ENCODE results near the gene MTCL3.

Gene MTCL3

DNA sequence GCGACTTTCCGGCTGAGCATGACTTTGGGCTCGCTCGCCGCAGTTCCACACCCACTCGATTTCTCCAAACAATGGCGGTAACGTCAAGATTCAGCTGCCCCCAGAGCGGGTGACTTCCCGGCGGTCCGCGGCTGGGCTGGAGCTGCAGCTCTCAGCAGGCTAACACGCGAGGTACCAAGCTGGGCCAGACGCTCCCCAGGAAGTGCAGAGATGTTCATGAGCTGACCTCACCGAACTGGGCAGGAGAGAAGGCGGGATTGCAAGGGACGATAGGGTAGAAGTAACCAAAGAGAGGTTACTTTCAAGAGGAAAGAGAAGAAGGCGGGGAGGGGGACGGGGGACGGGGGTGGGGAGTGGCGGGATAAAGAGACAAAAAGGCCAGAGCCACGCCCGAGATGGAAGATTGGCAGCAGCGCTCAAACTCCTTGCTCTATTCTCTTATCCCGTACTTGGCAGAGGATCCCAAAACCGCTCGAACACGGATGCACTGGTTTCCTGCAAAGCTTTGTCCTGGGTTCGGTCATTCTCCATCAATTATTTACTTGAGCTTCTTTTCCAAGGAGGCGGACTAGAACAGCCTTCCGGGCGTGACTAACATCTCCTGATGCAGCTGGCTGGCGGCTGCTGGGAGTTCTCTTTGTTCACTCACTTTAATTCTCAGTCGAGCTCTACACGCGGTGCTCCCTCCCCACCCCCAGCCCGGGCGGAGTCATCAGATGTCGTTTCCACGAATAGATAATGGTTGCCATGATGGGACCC, at the start of gene MTCL3:
MTCL3 (minus strand) TSS at position 626 of the 759 bp plus-strand sequence.
- intact Hi-C loops (cut with micrococcal nuclease), result no loop called here
- CTCF ChIA-PET, result interaction anchor here (0.7 to 0.9 kb wide), 2 partner anchors 25 to 291 kb away, joined by 3 read pairs; no protein-coding TSS in a partner anchor
- TF ChIP-seq, protein P1, sequence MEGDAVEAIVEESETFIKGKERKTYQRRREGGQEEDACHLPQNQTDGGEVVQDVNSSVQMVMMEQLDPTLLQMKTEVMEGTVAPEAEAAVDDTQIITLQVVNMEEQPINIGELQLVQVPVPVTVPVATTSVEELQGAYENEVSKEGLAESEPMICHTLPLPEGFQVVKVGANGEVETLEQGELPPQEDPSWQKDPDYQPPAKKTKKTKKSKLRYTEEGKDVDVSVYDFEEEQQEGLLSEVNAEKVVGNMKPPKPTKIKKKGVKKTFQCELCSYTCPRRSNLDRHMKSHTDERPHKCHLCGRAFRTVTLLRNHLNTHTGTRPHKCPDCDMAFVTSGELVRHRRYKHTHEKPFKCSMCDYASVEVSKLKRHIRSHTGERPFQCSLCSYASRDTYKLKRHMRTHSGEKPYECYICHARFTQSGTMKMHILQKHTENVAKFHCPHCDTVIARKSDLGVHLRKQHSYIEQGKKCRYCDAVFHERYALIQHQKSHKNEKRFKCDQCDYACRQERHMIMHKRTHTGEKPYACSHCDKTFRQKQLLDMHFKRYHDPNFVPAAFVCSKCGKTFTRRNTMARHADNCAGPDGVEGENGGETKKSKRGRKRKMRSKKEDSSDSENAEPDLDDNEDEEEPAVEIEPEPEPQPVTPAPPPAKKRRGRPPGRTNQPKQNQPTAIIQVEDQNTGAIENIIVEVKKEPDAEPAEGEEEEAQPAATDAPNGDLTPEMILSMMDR (IDR thresholded peaks at IDR 0.05), result no peak
- Mint-ChIP-seq H3K9me3 (no peaks in the 10 kb centered on the region), H3K36me3 (ENCODE audit: low read depth) (no peaks in the 10 kb centered on the region), H3K4me1 (peaks cover 28% of the 10 kb centered on the region), H3K4me3 (no peak within 1 kb of the TSS), H3K27me3 (peaks cover 59% of the 10 kb centered on the region), H3K27ac (no peak within 1 kb of the TSS)
- no peak for ATAC-seq (ENCODE audit: low read depth)
- POLR2A ChIA-PET, result no interaction called here
- DNase-seq, result no peak

DNA sequence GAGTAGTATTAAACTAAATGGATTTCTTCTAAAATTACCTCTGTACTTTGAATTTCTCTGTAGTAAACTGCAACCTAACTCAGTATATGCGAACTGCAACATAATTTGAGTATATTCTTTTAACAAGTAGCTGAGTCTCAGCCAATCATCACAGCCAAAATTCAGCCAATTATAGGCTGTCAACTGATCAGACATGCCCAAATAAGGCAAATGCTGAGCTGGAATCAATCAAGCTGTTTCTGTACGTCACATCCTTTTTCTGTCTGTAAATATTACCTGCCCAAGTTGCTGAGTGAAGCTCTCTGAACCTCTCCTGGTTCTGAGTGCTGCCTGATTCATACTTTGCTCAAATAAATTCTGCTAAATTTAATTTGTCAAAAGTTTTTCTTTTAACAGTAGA, 48.3 kb upstream of the MTCL3 start:
- ATAC-seq (ENCODE audit: low read depth), result no peak
- H3K36me3 Mint-ChIP-seq (ENCODE audit: low read depth), result no peaks in the 10 kb centered on the region
- H3K4me3 Mint-ChIP-seq, result no peak overlapping the region
- no peaks in the 10 kb centered on the region for H3K27me3 Mint-ChIP-seq
- no peaks in the 10 kb centered on the region for H3K9me3 Mint-ChIP-seq
- intact Hi-C loops (cut with micrococcal nuclease), result no loop called here
- ChIA-PET POLR2A (no interaction called here), CTCF (no interaction called here)
- H3K27ac Mint-ChIP-seq, result no peak overlapping the region
- DNase-seq, result no peak
- TF ChIP-seq, protein P1 (IDR thresholded peaks at IDR 0.05), result no peak
- H3K4me1 Mint-ChIP-seq, result peaks cover 6% of the 10 kb centered on the region

DNA sequence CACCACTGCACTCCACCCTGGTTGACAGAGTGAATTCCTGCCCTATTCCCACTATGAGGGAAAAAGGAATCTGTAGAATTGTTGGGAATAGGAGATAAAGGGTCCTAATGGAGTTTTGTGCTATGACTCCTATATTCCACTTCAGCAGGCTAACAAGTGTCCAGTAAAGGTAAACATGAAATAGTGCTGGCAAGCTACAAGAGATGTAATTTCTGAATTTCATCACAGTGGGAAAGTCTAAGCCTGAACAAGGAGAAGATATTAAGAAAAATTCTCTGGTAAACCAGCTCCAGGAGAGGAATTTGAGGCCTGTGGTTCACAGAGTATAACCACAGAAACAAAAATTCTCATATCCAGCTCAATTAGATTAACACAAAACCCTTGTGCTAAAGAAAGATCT, 47.5 kb upstream of the MTCL3 start:
- Mint-ChIP-seq H3K4me3 (no peak overlapping the region), H3K27me3 (no peaks in the 10 kb centered on the region), H3K27ac (no peak overlapping the region), H3K4me1 (peaks cover 6% of the 10 kb centered on the region), H3K36me3 (ENCODE audit: low read depth) (no peaks in the 10 kb centered on the region), H3K9me3 (no peaks in the 10 kb centered on the region)
- POLR2A ChIA-PET, result no interaction called here
- TF ChIP-seq, protein P1 (IDR thresholded peaks at IDR 0.05), result no peak
- intact Hi-C loops (cut with micrococcal nuclease), result no loop called here
- DNase-seq (no peak), ATAC-seq (ENCODE audit: low read depth) (no peak)
- CTCF ChIA-PET, result no interaction called here

DNA sequence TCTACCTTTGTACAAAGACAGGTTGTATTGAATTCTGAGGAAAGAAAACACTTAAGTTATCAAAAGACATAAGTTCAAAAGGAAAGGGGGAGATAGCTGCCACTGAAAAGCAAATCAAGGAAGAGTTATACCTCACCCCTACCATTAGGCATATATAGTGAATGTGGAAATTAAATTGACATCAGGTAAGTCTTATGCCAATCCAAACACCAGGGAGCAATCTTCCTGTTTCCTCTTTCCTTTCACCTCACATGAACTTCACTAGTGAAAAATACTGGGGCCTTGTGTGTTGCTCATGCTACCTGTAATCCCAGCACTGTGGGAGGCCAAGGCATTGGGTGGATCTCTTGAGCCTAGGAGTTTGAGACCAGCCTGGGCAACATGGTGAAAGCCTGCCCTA, 47.0 kb upstream of the MTCL3 start:
- no peaks in the 10 kb centered on the region for H3K36me3 Mint-ChIP-seq (ENCODE audit: low read depth)
- ChIA-PET POLR2A (no interaction called here), CTCF (no interaction called here)
- ATAC-seq (ENCODE audit: low read depth) (no peak), DNase-seq (no peak)
- intact Hi-C loops (cut with micrococcal nuclease), result no loop called here
- H3K4me1 Mint-ChIP-seq, result peaks cover 6% of the 10 kb centered on the region
- H3K27ac Mint-ChIP-seq, result no peak overlapping the region
- no peak overlapping the region for H3K4me3 Mint-ChIP-seq
- TF ChIP-seq, protein P1 (IDR thresholded peaks at IDR 0.05), result no peak
- H3K27me3 Mint-ChIP-seq, result no peaks in the 10 kb centered on the region
- H3K9me3 Mint-ChIP-seq, result no peaks in the 10 kb centered on the region

DNA sequence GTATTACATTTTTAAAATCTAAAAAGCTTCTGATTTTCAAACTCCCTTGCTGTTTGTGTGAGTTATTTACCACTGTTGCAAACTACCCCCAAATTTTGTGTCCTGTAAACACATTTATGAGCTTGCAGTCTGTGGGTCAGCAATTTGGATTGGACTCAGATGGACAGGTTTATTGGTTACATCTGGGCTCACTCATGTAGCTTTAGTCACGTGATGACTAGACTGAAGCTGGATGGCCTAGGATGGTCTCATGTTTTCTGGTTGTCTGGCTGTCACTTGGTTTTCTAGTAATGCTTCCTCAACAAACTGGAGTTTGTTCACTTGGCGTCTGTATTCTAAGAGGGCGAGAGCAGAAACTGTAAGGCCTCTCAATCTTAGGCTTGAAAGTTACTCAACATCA, 45.6 kb upstream of the MTCL3 start:
- POLR2A ChIA-PET, result no interaction called here

More for the DNA sequence above, 45.6 kb upstream of the MTCL3 start:
- Mint-ChIP-seq H3K27me3 (no peaks in the 10 kb centered on the region), H3K36me3 (ENCODE audit: low read depth) (no peaks in the 10 kb centered on the region), H3K27ac (no peak overlapping the region), H3K4me3 (no peak overlapping the region), H3K9me3 (no peaks in the 10 kb centered on the region), H3K4me1 (no peaks in the 10 kb centered on the region)
- intact Hi-C loops (cut with micrococcal nuclease), result no loop called here
- CTCF ChIA-PET, result no interaction called here
- no peak for DNase-seq
- TF ChIP-seq, protein P1 (IDR thresholded peaks at IDR 0.05), result no peak
- no peak for ATAC-seq (ENCODE audit: low read depth)

All from activated B cell treated with CpG ODN at 0.5 μM for 24 hours (primary cell).